Esophagus muscularis mucosa (tissue), 4 donors: ENCODE data around the gene MYD88. TPM values are rescaled to one million over a fixed set of nuclear protein-coding genes. Genes with fewer than 3 reads are reported as not detected.

ENCODE experiments used
- DNase-seq: peaks from one replicate; pipeline ENCODE4 v3.0.0-alpha.2; 2017; ENCODE audit errors: extremely low spot score
- H3K27ac ChIP-seq, 4 donors: fragments of 200-600 bp; sonication (generic); replicated peaks in 1 of 4; 1 replicate in 3 of 4; 2 replicates in 1 of 4; pipeline ENCODE4 v1.5.1; 2016 to 2019; ENCODE audit warnings: mild to moderate bottlenecking in 1 of 4
- H3K27me3 ChIP-seq, 4 donors: fragments of 200-600 bp; sonication (generic); one replicate each; pipeline versions ENCODE4 v1.5.1 to v1.6.0; 2016 to 2019
- H3K36me3 ChIP-seq, 4 donors: fragments of 200-600 bp; sonication (generic); one replicate each; pipeline ENCODE4 v1.5.1; 2016 to 2019
- H3K4me1 ChIP-seq, 4 donors: fragments of 200-600 bp; sonication (generic); one replicate each; pipeline ENCODE4 v1.5.1; 2016 to 2019
- H3K4me3 ChIP-seq, 4 donors: fragments of 200-600 bp; sonication (generic); 1 replicate in 2 of 4; 2 replicates in 2 of 4; pipeline ENCODE4 v1.5.1; 2016 to 2019; ENCODE audit warnings: mild to moderate bottlenecking in 4 of 4, moderate library complexity in 1 of 4
- H3K9me3 ChIP-seq, 4 donors: fragments of 200-600 bp; sonication (generic); 1 replicate in 3 of 4; 2 replicates in 1 of 4; pipeline ENCODE4 v1.5.1; 2016 to 2019
- CTCF ChIP-seq, 3 experiments: fragments of 200-600 bp in 2 of 3; fragments of 450-650 bp in 1 of 3; sonication (generic) in 2 of 3; IDR thresholded peaks; one replicate each; pipeline ENCODE4 v1.5.1; 2017 to 2019; ENCODE audit warnings: antibody characterized with exemption in 3 of 3, mild to moderate bottlenecking in 2 of 3, moderate library complexity in 1 of 3
- EP300 ChIP-seq: sonication (generic); formaldehyde crosslinking; IDR thresholded peaks from one replicate; pipeline ENCODE4 v1.6.1; 2017; ENCODE audit warnings: antibody characterized with exemption
- POLR2A ChIP-seq: fragments of 450-650 bp; IDR thresholded peaks from one replicate; pipeline ENCODE4 v1.6.1; 2017; ENCODE audit warnings: antibody characterized with exemption, moderate library complexity, mild to moderate bottlenecking, low read depth
- POLR2AphosphoS5 ChIP-seq, 2 donors: sonication (generic); formaldehyde crosslinking; IDR thresholded peaks; one replicate each; pipeline ENCODE4 v1.6.1; 2017; ENCODE audit warnings: antibody characterized with exemption in 2 of 2
- WGBS: methylation state at CpG from one replicate; pipeline ENCODE4 v1.1.5; 2018; 5-methylcytosine and 5-hydroxymethylcytosine counted together
- intact Hi-C: fragments of 100-400 bp; cut with DNase I; formaldehyde crosslinking; loops from one replicate; pipeline ENCODE4 v1.15.1; 2023
- total RNA-seq, 4 donors: library from RNA; depleted of rRNA; stranded (reverse); fragments of >200 nt; gene quantifications; one replicate each; pipeline versions ENCODE4 v1.1.0 to v1.2.1, GENCODE V29; 2016

The MYD88 gene
- total RNA-seq, 4 donors from 2014 or later = 21.2 to 38.6 (median 26.1) TPM

- Histone ChIP-seq H3K9me3 (no peaks in the 10 kb centered on the region), H3K36me3 (peaks cover 0 to 5% (median 0%) of the 10 kb centered on the region in 4 donors), H3K27ac (no peak overlapping the region), H3K27me3 (no peaks in the 10 kb centered on the region), H3K4me1 (no peaks in the 10 kb centered on the region), H3K4me3 (no peak overlapping the region)
- no peak for DNase-seq
- 87% methylated on average over 6 of the region's 13 CpGs for WGBS
- intact Hi-C loops = no loop called here
- no peak for TF ChIP-seq POLR2AphosphoS5 (IDR thresholded peaks at IDR 0.05)
- TF ChIP-seq POLR2A = no peak
Observed at GRCh38 chr3:38114052-38114874, 24.2 kb upstream of the MYD88 start.

GRCh38 chr3:38114875-38115644 is 23.4 kb upstream of the MYD88 start:
- no peak for TF ChIP-seq CTCF (IDR thresholded peaks at IDR 0.05)
- TF ChIP-seq EP300 = no peak
- no peak for TF ChIP-seq POLR2AphosphoS5 (IDR thresholded peaks at IDR 0.05)
- TF ChIP-seq POLR2A = no peak
- Histone ChIP-seq H3K4me3 (no peak overlapping the region), H3K27me3 (no peaks in the 10 kb centered on the region), H3K27ac (no peak overlapping the region), H3K36me3 (peaks cover 0 to 13% (median 4%) of the 10 kb centered on the region in 4 donors), H3K9me3 (no peaks in the 10 kb centered on the region), H3K4me1 (no peaks in the 10 kb centered on the region)
- intact Hi-C loops = no loop called here
- WGBS = 80% methylated on average over 13 of the region's 13 CpGs
- DNase-seq = no peak

- no peaks in the 10 kb centered on the region for H3K9me3 ChIP-seq
- H3K27ac ChIP-seq = no peak overlapping the region
- no peak for TF ChIP-seq POLR2A
- TF ChIP-seq POLR2AphosphoS5 (IDR thresholded peaks at IDR 0.05) = no peak
- TF ChIP-seq EP300 = no peak
- TF ChIP-seq CTCF (IDR thresholded peaks at IDR 0.05) = no peak
- DNase-seq = no peak
- no peaks in the 10 kb centered on the region for H3K4me1 ChIP-seq
- 66% methylated on average over 9 of the region's 9 CpGs for WGBS
- H3K36me3 ChIP-seq = peaks cover 0 to 21% (median 12%) of the 10 kb centered on the region in 4 donors
- H3K4me3 ChIP-seq = no peak overlapping the region
- H3K27me3 ChIP-seq = no peaks in the 10 kb centered on the region
- intact Hi-C loops = no loop called here
Observed at GRCh38 chr3:38115645-38116427, 22.6 kb upstream of the MYD88 start.

GRCh38 chr3:38116471-38117162 is 21.8 kb upstream of the MYD88 start:
- H3K4me1 ChIP-seq = peaks cover 0 to 6% (median 0%) of the 10 kb centered on the region in 4 donors
- H3K9me3 ChIP-seq = no peaks in the 10 kb centered on the region
- WGBS = 94% methylated on average over 6 of the region's 12 CpGs
- H3K27me3 ChIP-seq = no peaks in the 10 kb centered on the region
- H3K27ac ChIP-seq = no peak overlapping the region
- TF ChIP-seq POLR2A = no peak
- no peak for TF ChIP-seq POLR2AphosphoS5 (IDR thresholded peaks at IDR 0.05)
- no peak for TF ChIP-seq CTCF (IDR thresholded peaks at IDR 0.05)
- no peak for TF ChIP-seq EP300
- no peak for DNase-seq
- no peak overlapping the region for H3K4me3 ChIP-seq
- peaks cover 2 to 29% (median 20%) of the 10 kb centered on the region in 4 donors for H3K36me3 ChIP-seq
- intact Hi-C loops = no loop called here
